Measurements from ENCODE around the gene CALML5.

CALML5 gene, protein sequence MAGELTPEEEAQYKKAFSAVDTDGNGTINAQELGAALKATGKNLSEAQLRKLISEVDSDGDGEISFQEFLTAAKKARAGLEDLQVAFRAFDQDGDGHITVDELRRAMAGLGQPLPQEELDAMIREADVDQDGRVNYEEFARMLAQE

GRCh38 chr10:5499493-5500140 lies at the start of gene CALML5:
Gene CALML5 (minus strand): TSS chr10:5499570. CDS start chr10:5499438, 132 bp downstream.
- DNase-seq (ENCODE audit: low read depth), result no peak

DNA sequence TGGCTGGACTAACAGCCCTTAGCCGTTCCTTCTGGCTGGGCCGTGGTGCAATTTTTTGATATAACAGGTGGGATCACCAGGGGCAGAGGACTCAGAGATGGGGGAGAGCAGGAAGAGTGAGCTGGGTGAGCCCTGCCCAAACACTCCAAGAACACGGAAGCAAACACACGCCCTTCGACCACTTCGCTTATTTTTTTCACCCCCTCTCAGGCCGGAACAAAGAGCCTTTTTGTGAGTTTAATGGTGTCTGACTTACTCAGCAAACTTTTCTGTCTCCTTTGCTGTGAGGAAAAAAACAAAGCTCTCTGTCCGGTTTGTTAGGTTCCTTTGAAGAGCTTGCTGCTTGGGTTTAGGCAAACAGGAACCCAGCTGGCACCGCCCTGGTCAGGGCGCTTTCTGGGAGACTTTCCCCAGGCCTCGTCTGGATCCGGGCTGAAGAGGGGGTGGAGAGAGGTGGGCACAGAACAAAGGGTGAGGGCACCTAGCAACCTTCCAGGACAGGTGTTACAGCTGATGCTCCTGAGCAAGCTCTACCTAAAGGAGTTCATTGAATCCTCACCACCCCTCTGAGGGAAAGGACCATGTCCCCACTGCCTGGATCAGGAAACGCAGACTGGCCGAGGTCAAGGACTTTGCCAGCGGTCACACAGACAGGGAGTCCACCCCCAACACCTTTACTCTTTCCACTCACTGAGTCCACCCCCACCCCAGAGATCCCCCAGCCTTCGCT lies 48.7 kb upstream of the CALML5 start:
- DNase-seq (ENCODE audit: low read depth), result no peak

DNA sequence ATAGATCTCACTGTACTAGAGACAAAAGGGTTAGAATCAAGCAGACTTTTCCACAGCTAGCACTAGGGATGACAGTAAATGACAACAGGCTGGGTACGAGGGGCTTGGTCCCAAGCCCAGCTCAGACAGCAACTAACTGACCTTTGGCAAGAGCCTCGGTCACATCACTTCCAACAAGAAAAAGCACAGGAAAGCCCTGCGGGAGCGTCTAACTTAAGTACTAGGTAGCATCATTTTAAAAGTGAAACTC lies 48.2 kb upstream of the CALML5 start:
- no peak for DNase-seq (ENCODE audit: low read depth)

- no peak for DNase-seq (ENCODE audit: low read depth)
Observed at GRCh38 chr10:5546891-5547680, 47.7 kb upstream of the CALML5 start.

DNA sequence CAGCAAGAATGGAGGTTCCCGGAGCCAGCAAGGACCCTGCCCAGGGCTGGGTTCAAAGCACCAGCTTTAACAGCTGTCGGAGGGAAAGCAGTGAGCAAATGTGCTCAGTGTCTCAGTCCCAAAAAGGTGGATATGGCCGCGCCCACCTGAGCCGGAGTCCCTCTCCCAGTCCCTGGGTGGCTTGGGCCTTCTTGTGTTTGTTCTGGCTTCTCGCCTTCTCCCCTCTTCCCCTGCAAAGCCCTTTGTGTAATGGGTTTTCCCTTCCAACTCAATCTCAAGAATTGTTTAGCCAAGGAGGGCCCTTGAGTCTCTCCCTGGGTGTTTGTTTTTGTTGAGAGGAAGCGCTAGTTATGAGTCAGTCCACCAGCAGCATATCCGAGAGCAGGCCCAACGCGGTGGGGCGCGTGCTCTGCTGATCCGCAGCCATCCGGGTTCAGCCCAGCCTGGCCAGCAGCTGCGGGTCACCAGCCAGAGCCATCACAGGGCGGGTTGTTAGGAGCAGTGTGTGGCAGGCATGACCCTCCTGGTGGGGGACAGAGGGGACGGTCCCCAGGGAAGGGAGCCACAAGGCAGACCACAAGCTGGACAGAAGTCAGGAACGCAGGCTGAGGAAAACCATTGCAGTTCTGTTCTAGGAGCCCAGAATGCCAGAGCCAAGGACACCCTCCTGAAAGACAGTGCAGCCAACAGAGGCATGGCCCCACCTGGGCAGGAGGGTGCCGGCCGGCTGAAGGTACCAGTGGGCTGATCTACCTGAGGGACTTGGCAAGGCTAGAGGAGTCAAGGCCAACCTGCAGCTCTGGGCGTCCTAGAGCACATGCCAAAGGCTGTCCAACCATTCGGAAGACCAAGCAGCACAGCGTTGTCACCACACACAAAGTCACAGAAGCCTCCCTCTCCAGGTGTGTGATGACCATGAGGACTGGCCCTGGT lies 46.7 kb upstream of the CALML5 start:
- DNase-seq (ENCODE audit: low read depth), result peak; percentile 80

GRCh38 chr10:5545426-5545777 lies 46.0 kb upstream of the CALML5 start:
- no peak for DNase-seq (ENCODE audit: low read depth)

DNA sequence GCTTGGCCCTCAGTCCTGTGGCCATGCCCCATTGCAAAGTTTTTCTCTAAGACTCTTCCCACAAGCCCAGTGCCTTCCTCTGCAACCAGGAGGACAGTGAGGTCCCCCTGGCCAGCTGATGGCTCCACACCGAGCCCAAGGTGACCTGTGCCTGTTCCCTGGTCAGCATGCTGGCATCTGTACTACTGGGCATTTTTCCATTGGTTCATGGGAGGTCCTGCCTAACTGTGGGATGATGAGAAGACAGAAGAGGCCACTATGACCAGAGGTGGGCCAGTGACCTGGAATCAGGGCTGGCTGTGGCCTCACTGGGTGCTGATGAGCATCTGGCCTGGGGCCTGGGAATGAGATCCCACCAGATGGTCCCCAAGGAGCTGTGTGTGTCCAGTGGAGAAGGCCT lies 45.6 kb upstream of the CALML5 start:
- DNase-seq (ENCODE audit: low read depth), result no peak

DNA sequence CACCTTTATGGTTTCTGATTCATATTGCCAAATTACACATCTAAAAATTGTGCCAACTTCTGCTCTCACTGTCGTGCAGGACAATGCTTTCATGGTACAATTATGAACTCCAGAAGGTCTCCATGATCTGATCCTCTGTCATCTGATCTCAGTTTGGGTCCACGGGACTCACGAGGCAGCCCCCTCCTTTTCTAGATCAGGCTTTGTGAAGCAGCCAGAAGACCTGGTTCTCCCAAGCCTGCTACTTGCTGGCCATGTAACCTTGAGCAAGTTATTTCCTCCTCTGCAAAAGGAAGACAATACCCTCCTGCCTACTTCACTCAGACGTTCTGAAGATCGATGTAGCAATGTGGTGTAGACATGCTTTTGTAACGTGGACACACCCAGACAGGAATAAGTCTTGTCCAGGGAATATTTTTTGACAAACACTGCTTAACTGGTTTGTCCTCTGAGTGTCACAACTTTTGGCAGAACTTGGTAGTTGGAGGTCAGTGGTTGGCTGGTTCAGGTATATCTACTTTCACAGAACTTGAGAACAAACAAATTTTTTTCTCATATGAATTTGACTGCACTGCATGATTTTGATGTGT lies 44.9 kb upstream of the CALML5 start:
- no peak for DNase-seq (ENCODE audit: low read depth)

DNA sequence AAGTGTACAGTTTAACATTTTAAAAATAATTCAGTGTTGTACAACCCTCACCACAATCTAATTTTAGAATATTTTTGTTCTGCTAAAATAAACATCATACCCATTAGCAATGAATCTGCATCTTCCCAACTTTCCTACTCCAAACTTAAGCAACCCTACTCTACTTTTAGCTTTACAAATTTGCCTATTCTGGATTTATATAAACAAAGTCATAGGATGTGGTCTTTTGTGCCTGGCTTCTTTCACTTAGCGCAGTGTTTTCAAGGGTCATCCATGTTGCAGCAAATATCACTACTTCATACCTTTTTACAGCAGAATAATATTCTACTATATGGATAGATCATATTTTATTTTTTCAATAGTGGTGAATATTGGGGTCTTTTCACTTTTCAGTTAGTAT lies 44.3 kb upstream of the CALML5 start:
- peak; percentile 51 for DNase-seq (ENCODE audit: low read depth)

GRCh38 chr10:5542100-5542499 lies 42.7 kb upstream of the CALML5 start:
- no peak for DNase-seq (ENCODE audit: low read depth)

DNA sequence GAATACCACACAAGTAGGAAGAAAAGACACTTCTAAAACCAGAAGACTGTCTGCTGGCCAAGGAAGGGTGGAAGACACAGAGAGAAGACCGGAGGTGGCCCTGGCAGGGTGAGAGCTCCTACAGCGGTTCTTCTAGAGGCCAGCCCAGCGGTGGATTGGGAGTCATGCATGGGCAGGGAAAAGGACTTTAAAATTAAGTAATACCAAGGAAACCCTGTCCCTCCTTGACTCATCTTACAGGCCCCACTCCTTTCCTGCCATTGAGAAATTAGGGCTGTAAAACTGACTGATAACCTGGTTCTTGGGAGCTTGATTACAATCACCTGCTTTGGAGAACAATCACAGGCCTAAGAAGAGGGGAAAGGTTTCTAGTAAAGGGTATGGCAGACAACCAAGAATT lies 41.5 kb upstream of the CALML5 start:
- DNase-seq (ENCODE audit: low read depth), result no peak

GRCh38 chr10:5540080-5540479 lies 40.7 kb upstream of the CALML5 start:
- no peak for DNase-seq (ENCODE audit: low read depth)

DNA sequence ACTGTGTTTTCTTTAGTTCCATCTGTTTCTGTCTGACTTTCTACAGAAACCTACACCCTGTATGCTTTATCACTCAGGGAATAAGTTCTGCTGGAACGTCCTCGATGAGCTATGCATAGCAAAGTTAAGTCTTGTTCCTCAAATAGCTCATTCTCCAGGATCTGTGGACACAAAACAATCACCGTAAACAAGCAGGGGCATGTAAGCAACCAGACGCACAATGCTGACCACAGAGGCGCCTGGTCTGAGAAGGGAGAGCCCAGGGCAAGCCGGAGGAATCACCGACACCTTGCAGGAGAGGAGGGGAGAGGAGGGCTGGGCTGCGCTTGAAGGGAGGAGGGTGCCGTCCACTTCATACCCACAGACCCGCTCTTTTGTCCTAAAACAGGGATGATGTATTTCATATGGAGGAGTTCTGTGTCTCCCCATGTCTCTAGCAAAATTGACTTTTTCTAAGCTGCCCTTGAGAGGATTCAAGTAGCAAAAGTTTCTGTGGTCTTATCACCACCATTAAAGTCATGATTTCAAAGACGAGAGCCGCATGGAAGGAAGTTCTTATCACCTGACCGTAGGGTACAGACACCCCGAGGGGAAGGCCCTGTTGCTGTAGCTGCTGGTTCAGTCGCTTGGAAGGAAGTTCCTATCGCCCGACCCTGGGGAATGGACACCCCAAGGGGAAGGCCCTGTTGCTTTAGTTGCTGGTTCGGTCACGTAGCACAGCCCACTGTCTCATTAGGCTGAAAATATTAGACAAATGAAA lies 39.7 kb upstream of the CALML5 start:
- no peak for DNase-seq (ENCODE audit: low read depth)

- DNase-seq (ENCODE audit: low read depth), result no peak
Observed at GRCh38 chr10:5538446-5538845, 39.1 kb upstream of the CALML5 start.

DNA sequence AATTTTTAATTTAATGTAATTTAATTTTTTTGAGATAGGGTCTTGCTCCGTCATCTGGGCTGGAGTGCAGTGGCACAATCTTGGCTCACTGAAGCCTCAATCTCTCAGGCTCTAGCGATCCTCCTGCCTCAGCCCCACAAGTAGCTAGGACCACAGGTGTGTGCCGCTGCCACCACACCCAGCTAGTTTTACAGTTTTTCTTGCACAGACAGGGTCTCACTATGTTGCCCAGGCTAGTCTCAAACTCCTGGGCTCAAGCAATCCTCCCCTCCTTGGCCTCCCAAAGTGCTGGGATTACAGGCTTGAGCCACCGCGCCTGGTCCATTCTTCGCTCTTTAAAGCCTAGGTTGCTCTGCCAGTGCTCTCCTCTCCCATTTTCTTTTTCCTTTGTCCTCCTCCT lies 38.3 kb upstream of the CALML5 start:
- no peak for DNase-seq (ENCODE audit: low read depth)

DNA sequence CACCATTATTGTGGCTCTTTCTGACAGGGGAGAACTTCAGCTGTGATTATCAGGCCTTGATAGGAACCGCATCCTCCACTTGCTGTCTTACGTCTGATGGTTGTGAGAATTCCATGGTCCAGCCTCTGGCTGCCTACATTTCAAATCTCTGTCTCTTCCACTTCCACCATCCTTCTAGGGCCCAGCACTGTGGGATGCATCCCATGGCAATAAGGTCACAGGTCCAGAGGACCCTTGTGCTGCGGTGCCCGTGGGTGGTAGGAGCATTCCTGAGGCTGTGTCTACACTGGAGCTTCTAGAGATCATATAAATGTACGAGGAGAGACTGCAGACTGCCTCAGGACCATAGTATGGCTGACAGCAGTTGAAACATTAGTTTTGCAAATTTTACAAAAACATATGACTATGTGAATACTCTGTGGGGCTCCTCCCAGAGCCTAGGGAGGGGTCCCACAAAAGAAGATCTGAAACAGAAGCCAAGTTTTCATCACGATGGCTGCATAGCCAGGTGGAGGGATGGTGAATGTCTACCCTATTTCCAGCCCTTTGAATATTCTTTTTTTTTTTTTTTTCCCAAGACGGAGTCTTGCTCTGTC lies 37.2 kb upstream of the CALML5 start:
- DNase-seq (ENCODE audit: low read depth), result no peak

DNA sequence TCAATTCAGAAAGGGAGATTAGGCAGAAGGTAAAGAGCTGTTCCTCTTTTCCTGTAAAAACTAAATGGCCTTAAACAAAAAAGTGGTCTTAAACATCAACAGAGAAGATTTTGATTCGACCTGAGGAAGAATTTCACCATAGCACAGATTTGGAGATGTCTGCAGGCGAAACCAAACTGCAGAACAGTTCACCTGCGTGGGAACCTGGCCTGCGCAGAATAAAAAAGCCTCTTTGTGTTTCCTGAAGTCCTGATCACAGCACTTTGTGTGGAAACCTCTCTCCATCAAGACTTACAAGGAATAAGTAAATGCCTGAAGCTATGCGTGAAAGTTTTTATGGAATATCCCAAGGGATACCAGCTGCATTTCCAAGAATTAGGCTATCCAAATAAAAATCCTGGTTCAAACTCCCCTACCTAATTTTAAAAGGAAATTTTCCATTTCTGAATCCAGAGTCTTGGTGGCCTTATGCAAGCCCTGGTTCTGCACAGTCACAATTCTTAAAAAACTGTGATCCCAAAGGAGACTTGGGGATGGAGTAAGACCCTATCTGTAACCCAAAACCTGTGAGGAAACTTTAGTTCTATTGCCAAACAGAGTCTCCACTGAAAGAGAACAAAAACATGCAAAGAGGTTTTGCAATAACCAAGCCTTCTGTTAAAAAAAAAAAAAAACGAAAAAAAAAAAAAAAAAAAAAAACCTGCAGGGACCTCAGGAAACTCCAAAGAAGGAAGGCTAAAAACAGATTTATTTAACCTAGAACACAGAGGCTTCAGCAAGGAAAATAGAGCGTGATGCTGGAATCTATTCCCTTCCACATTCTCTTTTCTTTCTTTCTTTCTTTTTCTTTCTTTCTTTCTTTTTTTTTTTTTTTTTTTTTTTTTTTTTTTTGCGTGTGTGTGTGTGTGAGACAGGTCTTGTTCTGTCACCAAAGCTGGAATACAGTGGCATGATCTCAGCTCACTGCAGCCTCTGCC lies 35.8 kb upstream of the CALML5 start:
- DNase-seq (ENCODE audit: low read depth), result peak; percentile 90

DNA sequence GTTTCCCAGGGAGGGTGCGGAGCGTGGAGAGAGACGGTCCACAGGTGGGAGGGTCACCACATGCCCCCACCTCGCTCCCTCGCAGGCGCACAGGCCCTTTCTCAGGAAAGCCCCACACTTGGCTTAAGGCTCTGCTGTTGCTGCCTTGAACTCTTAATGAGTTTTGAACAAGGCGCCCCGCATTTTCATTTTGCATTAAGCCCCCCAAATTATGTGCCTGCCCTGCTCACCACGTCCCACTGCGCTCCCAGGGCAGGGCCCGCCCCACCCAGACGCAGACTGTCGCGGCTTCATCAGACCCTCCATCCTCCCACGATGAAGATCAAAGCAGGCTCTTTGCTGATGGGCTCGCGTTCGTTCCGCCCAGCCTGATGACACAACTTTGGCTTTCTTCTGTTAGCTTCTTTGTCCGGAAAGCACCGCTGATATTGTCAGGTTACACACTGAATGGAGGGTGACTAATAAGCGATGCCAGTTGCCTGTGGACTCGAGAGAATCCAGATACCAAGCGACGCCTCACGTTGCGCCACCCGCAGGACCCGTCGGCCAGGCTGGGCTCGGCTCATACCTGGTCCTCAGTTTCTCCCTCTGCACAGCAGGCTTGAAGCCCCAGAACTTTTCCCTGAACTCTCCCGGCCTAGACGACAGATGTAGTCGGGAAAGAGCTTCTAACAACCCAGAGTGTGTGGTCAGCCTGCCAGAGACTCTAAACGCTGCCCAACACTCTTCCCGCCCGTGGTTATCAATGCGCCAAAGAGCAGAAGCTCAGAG lies 34.9 kb upstream of the CALML5 start:
- no peak for DNase-seq (ENCODE audit: low read depth)
